HepG2 (cell line): Measurements from ENCODE around the gene TIMM10.

Source experiments
- CCDC6 ChIP-seq: sonication (generic); formaldehyde crosslinking; IDR thresholded peaks from 2 replicates; pipeline ENCODE4 v1.8.1; 2022; ENCODE audit warnings: mild to moderate bottlenecking, missing genetic modification reagents, moderate library complexity
- CREB1 ChIP-seq, 2 experiments: fragments of 450-650 bp in 1 of 2; IDR thresholded peaks; 2 replicates each; pipeline ENCODE4 v1.6.1; 2016 to 2017; ENCODE audit warnings: control low read depth in 1 of 2, mild to moderate bottlenecking in 1 of 2, missing compliant biosample characterization in 1 of 2, missing genetic modification characterization in 1 of 2
- EP300 ChIP-seq, 3 experiments: sonication (generic) in 1 of 3; formaldehyde crosslinking in 1 of 3; IDR thresholded peaks; 2 replicates each; pipeline versions ENCODE4 v1.5.1 to v1.6.1; 2011 to 2020; ENCODE audit warnings: low read depth in 2 of 3, low read length in 2 of 3, borderline replicate concordance in 1 of 3, improper control_type of control experiment in 1 of 3, mild to moderate bottlenecking in 1 of 3, missing genetic modification reagents in 1 of 3, moderate library complexity in 1 of 3
- SMC3 ChIP-seq: IDR thresholded peaks from 2 replicates; pipeline ENCODE4 v1.6.1; 2011; ENCODE audit warnings: low read length, improper control_type of control experiment
- SRSF4 ChIP-seq: fragments of 200-400 bp; formaldehyde crosslinking; IDR thresholded peaks from one replicate; pipeline ENCODE4 v1.6.1; 2018; ENCODE audit warnings: mild to moderate bottlenecking, low read depth, low read length, moderate library complexity; ENCODE audit not compliant: poor library complexity, severe bottlenecking
- TAF1 ChIP-seq: sonication (generic); formaldehyde crosslinking; IDR thresholded peaks from 2 replicates; pipeline ENCODE4 v1.4.0; 2020; ENCODE audit warnings: missing genetic modification reagents
- ZNF816 ChIP-seq: sonication (generic); formaldehyde crosslinking; IDR thresholded peaks from 2 replicates; pipeline ENCODE4 v1.8.0; 2022; ENCODE audit warnings: missing genetic modification reagents, mild to moderate bottlenecking, borderline replicate concordance
- TF ChIP-seq, protein P1 (sequence below): sonication (generic); formaldehyde crosslinking; IDR thresholded peaks from 2 replicates; pipeline ENCODE4 v1.4.0; 2020; ENCODE audit warnings: missing genetic modification reagents

- TF ChIP-seq EP300 (IDR thresholded peaks at IDR 0.05; ENCODE audit: low read depth in 2 of 2, low read length in 2 of 2) (no peak), EP300 (CRISPR knock-in tag; IDR thresholded peaks at IDR 0.05; ENCODE audit: borderline replicate concordance) (no peak), TAF1 (CRISPR knock-in tag) (no peak), CCDC6 (CRISPR knock-in tag) (no peak), ZNF816 (CRISPR knock-in tag) (no peak), CREB1 (IDR thresholded peaks at IDR 0.05) (no peak), CREB1 (CRISPR knock-in tag; IDR thresholded peaks at IDR 0.05) (no peak), SRSF4 (no peak), SMC3 (0 out of 2 replicates have a peak, but pooled peaks have one; percentile 30)
- TF ChIP-seq, protein P1, sequence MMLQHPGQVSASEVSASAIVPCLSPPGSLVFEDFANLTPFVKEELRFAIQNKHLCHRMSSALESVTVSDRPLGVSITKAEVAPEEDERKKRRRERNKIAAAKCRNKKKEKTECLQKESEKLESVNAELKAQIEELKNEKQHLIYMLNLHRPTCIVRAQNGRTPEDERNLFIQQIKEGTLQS (CRISPR knock-in tag): no peak
Observed at GRCh38 chr11:57546869-57547475, 16.4 kb upstream of the TIMM10 start.
